Kidney (tissue), 14 donors: Measurements from ENCODE around the gene CNOT1. TPM values are rescaled to one million over a fixed set of nuclear protein-coding genes. Genes with fewer than 3 reads are reported as not detected.

Experiments
- DNase-seq, 5 donors: peaks; one replicate each; pipeline ENCODE4 v3.0.0-alpha.2; 2013 to 2020
- FAIRE-seq: peaks from 2 replicates; lab custom pipeline; 2012; peaks lifted over from hg19 to GRCh38; lab: Jason Lieb, UNC
- H3K27ac ChIP-seq, 2 donors: one replicate each; pipeline ENCODE4 v1.7.0; 2013; ENCODE audit warnings: low read depth in 2 of 2, low read length in 2 of 2, inconsistent platforms in 1 of 2
- H3K27me3 ChIP-seq: one replicate; pipeline ENCODE4 v1.7.1; 2013; ENCODE audit warnings: low read length, inconsistent platforms; ENCODE audit not compliant: control insufficient read depth, insufficient read depth
- H3K36me3 ChIP-seq, 3 donors: one replicate each; pipeline versions ENCODE4 v1.7.0 to v1.7.1; 2013; ENCODE audit warnings: low read length in 3 of 3, control low read depth in 1 of 3, inconsistent platforms in 1 of 3; ENCODE audit not compliant: insufficient read depth in 3 of 3, control insufficient read depth in 2 of 3
- H3K4me1 ChIP-seq, 3 donors: one replicate each; pipeline versions ENCODE4 v1.7.0 to v1.7.1; 2013; ENCODE audit warnings: low read length in 3 of 3, inconsistent platforms in 1 of 3, low read depth in 1 of 3; ENCODE audit not compliant: control insufficient read depth in 2 of 3, insufficient read depth in 2 of 3
- H3K4me3 ChIP-seq, 3 donors: one replicate each; pipeline versions ENCODE4 v1.7.0 to v1.8.1; 2013; ENCODE audit warnings: low read length in 3 of 3, control low read depth in 1 of 3, inconsistent platforms in 1 of 3
- H3K9ac ChIP-seq, 3 donors: one replicate each; pipeline versions ENCODE4 v1.7.0 to v1.7.1; 2013; ENCODE audit warnings: low read length in 3 of 3, control low read depth in 1 of 3, inconsistent platforms in 1 of 3
- H3K9me3 ChIP-seq, 3 donors: one replicate each; pipeline versions ENCODE4 v1.7.0 to v1.7.1; 2013; ENCODE audit warnings: low read length in 3 of 3, control low read depth in 1 of 3, inconsistent platforms in 1 of 3; ENCODE audit not compliant: control insufficient read depth in 2 of 3, insufficient read depth in 1 of 3
- intact Hi-C: fragments of 100-400 bp; cut with DNase I; formaldehyde crosslinking; loops from one replicate; pipeline ENCODE4 v1.11.1; 2022
- polyA plus RNA-seq: library from polyadenylated mRNA; stranded (reverse); fragments of 350-450 nt; fragmentation: Illumina TruSeq; extraction: RNeasy Lipid Tissue Mini Kit (QIAGEN cat#74804); gene quantifications from one replicate; pipeline ENCODE4 v1.2.3, GENCODE V29; 2014; ENCODE audit warnings: low read depth, low replicate concordance; ENCODE audit not compliant: insufficient read depth
- total RNA-seq: library from RNA; stranded (reverse); fragmentation: NEBNext Ultra II Directional; extraction: Animal tissue kit (Norgen Biotek cat#: 25700); gene quantifications from one replicate; pipeline ENCODE4 v1.2.1, GENCODE V29; 2021
- TF ChIP-seq, protein P1 (sequence below): IDR thresholded peaks from 3 replicates; pipeline ENCODE4 v1.5.1; 2012; ENCODE audit warnings: mild to moderate bottlenecking, moderate library complexity, borderline replicate concordance; ENCODE audit not compliant: insufficient read depth; ENCODE audit errors: extremely low read depth
- donor health status: control.
- donor health status: control.
- donor health status: control.
- donor health status: control.
- donor health status: control.
- donor health status: DM: yes; HTN: yes; CAD: no.
- donor health status: Normal renal cell carcinoma (clear cell type).

CNOT1 gene
- total and polyA plus RNA-seq, 2 donors from 2014 or later = 54.8 to 147 TPM

DNA sequence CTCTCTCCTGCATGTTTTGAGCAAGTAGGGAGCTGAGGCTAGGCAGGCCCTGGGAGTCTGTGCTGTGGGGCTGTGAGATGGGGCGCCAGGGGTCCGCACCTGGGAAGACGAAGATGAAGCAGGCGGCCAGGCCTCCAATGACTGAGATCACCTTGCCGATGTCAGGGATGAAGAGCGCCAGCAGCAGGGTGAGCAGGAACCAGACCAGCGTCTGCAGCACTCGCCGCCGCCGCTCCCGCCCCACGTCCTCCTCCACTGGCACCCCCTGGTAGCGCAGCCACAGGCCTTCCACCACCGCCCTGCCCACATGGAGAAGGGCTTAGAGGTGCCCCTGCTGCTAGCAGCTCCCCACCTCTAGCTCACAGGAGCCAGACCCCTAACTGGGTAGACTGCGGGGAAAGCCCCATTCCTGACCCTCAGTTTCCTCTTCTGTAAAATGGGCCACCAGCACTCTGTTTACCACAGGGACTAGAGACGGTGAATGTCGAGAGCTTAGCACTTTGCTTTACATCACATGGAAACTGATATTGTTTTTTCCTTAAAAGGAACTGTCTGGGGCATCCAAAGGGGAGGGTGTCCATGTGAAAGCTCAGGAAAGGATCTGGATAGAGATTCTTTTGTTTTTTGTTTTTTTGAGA, 41.4 kb upstream of the CNOT1 start:
- Histone ChIP-seq H3K4me3 (no peak overlapping the region), H3K4me1 (no peaks in the 10 kb centered on the region), H3K27me3 (no peaks in the 10 kb centered on the region), H3K27ac (no peak overlapping the region), H3K36me3 (peaks cover 0 to 16% (median 13%) of the 10 kb centered on the region in 3 donors), H3K9ac (no peak overlapping the region), H3K9me3 (no peaks in the 10 kb centered on the region)
- FAIRE-seq (no peak), DNase-seq (no peak)
- intact Hi-C loops = no loop called here
- TF ChIP-seq, protein P1, sequence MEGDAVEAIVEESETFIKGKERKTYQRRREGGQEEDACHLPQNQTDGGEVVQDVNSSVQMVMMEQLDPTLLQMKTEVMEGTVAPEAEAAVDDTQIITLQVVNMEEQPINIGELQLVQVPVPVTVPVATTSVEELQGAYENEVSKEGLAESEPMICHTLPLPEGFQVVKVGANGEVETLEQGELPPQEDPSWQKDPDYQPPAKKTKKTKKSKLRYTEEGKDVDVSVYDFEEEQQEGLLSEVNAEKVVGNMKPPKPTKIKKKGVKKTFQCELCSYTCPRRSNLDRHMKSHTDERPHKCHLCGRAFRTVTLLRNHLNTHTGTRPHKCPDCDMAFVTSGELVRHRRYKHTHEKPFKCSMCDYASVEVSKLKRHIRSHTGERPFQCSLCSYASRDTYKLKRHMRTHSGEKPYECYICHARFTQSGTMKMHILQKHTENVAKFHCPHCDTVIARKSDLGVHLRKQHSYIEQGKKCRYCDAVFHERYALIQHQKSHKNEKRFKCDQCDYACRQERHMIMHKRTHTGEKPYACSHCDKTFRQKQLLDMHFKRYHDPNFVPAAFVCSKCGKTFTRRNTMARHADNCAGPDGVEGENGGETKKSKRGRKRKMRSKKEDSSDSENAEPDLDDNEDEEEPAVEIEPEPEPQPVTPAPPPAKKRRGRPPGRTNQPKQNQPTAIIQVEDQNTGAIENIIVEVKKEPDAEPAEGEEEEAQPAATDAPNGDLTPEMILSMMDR = no peak

DNA sequence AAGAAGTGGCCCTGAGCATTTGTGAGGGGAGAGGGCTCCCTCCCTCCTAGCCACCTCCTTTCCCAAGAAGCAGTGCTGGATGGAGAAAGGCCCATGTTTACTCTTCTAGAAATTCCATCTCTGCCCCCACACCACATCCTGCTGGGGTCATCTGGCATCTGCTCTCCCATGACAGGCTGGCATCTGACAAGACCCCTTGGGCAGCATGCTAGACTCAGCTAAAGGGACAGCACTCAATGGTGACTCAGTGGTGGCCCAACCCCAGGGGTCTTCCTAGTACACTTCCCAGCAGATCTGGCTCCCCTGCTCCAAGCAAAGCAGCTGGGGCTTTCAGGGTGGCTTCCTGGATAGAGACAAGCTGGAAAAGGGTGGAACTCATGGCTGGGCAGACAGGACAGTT, 40.6 kb upstream of the CNOT1 start:
- no peak overlapping the region for H3K27ac ChIP-seq
- intact Hi-C loops = no loop called here
- peaks cover 0 to 16% (median 9%) of the 10 kb centered on the region in 3 donors for H3K36me3 ChIP-seq
- H3K9me3 ChIP-seq = no peaks in the 10 kb centered on the region
- no peak overlapping the region for H3K4me3 ChIP-seq
- H3K27me3 ChIP-seq = no peaks in the 10 kb centered on the region
- no peak overlapping the region for H3K9ac ChIP-seq
- DNase-seq (no peak), FAIRE-seq (no peak)
- TF ChIP-seq, protein P1 = no peak
- H3K4me1 ChIP-seq = no peaks in the 10 kb centered on the region

DNA sequence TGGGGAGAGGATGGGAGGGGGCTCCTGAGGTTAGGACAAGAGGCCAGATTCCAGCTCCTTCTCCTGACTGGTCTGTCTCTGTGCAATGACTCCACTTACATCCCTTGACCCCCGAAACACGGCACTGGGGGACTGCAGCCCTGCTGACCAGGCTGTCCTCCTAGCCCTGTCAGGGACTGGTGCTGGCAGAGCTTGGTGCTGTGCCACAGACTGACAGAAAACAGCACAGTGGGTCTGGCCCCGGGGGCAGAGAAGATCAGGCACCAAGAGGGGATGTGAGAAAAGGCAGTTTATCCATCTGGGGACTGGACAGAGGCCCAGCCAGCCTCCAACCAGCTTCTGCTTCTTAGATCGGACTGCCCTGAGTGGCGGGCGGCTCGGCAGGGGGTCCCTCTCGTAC, 35.6 kb upstream of the CNOT1 start:
- Histone ChIP-seq H3K36me3 (peaks cover 0 to 9% (median 9%) of the 10 kb centered on the region in 3 donors), H3K9me3 (no peaks in the 10 kb centered on the region), H3K4me3 (no peak overlapping the region), H3K27ac (no peak overlapping the region), H3K9ac (no peak overlapping the region), H3K27me3 (no peaks in the 10 kb centered on the region), H3K4me1 (no peaks in the 10 kb centered on the region)
- DNase-seq (no peak), FAIRE-seq (no peak)
- intact Hi-C loops = no loop called here
- TF ChIP-seq, protein P1 = no peak
